ENCODE results near the gene ICAM2.
A peak's percentile ranks its signal among the peaks of the same experiment; 100 is the strongest.
"Not testable (repeated sequence)": the region's sequence is repeated elsewhere in the genome, so short reads cannot be mapped to it uniquely, and the experiment has no call there.

ICAM2 gene

GRCh38 chr17:63988741-63989621 is 31.5 kb downstream of the ICAM2 start:
- Histone ChIP-seq H3K4me1 (peaks cover 94% of the 10 kb centered on the region), H3K4me3 (no peak overlapping the region), H3K36me3 (no peaks in the 10 kb centered on the region), H3K9ac (peak overlapping the region; percentile 59; the same call in 1 of the 2 replicates), H3K27me3 (no peaks in the 10 kb centered on the region), H3K9me3 (no peaks in the 10 kb centered on the region), H3K27ac (peak overlapping the region; percentile 88), H4K20me1 (no peaks in the 10 kb centered on the region), H3K4me2 (peak overlapping the region; percentile 90)
- no peak for TF ChIP-seq Cebpa-rat (IDR thresholded peaks at IDR 0.05)

GRCh38 chr17:63988127-63988478 is 32.3 kb downstream of the ICAM2 start:
- TF ChIP-seq Cebpa-rat (IDR thresholded peaks at IDR 0.05) = no peak
- Histone ChIP-seq H3K4me2 (peak overlapping the region; percentile 90), H3K4me3 (no peak overlapping the region), H4K20me1 (no peaks in the 10 kb centered on the region), H3K4me1 (peaks cover 97% of the 10 kb centered on the region), H3K9ac (no peak overlapping the region; the same call in 1 of the 2 replicates), H3K27me3 (no peaks in the 10 kb centered on the region), H3K36me3 (no peaks in the 10 kb centered on the region), H3K9me3 (peaks cover under 1% of the 10 kb centered on the region; the same call in 1 of the 2 replicates), H3K27ac (peak overlapping the region; percentile 78)

GRCh38 chr17:63987221-63988126 is 33.0 kb downstream of the ICAM2 start:
- H3K4me1 ChIP-seq = peaks cover 96% of the 10 kb centered on the region
- H3K4me2 ChIP-seq = peak overlapping the region; percentile 90

GRCh38 chr17:63986821-63987220 is 33.6 kb downstream of the ICAM2 start:
- Histone ChIP-seq H3K36me3 (no peaks in the 10 kb centered on the region), H3K4me3 (no peak overlapping the region), H3K4me1 (peaks cover 90% of the 10 kb centered on the region), H3K27me3 (no peaks in the 10 kb centered on the region), H3K27ac (peak overlapping the region; percentile 78), H3K9ac (peak overlapping the region; percentile 48), H4K20me1 (no peaks in the 10 kb centered on the region), H3K4me2 (peak overlapping the region; percentile 90), H3K9me3 (peaks cover 13% of the 10 kb centered on the region)
- no peak for TF ChIP-seq Cebpa-rat (IDR thresholded peaks at IDR 0.05)

More at GRCh38 chr17:63987221-63988126, 33.0 kb downstream of the ICAM2 start:
- Histone ChIP-seq H3K27me3 (no peaks in the 10 kb centered on the region), H3K9ac (peak overlapping the region; percentile 48), H4K20me1 (no peaks in the 10 kb centered on the region), H3K4me3 (no peak overlapping the region), H3K27ac (peak overlapping the region; percentile 78), H3K36me3 (no peaks in the 10 kb centered on the region), H3K9me3 (peaks cover 7% of the 10 kb centered on the region)
- no peak for TF ChIP-seq Cebpa-rat (IDR thresholded peaks at IDR 0.05)

GRCh38 chr17:63985387-63986140 is 34.9 kb downstream of the ICAM2 start:
- Histone ChIP-seq H3K4me3 (no peak overlapping the region), H3K27ac (peak overlapping the region; percentile 76), H3K36me3 (no peaks in the 10 kb centered on the region), H3K4me2 (peak overlapping the region; percentile 90), H4K20me1 (no peaks in the 10 kb centered on the region), H3K9ac (no peak overlapping the region), H3K9me3 (peaks cover 22% of the 10 kb centered on the region), H3K4me1 (peaks cover 78% of the 10 kb centered on the region), H3K27me3 (no peaks in the 10 kb centered on the region)
- TF ChIP-seq Cebpa-rat (IDR thresholded peaks at IDR 0.05) = no peak

- H3K4me3 ChIP-seq = no peak overlapping the region
- TF ChIP-seq Cebpa-rat (IDR thresholded peaks at IDR 0.05) = no peak
- H3K4me2 ChIP-seq = peak overlapping the region; percentile 90
- H4K20me1 ChIP-seq = no peaks in the 10 kb centered on the region
- H3K9me3 ChIP-seq = peaks cover 22% of the 10 kb centered on the region
- no peak overlapping the region for H3K9ac ChIP-seq
- H3K27me3 ChIP-seq = no peaks in the 10 kb centered on the region
- H3K27ac ChIP-seq = peak overlapping the region; percentile 76
- peaks cover 73% of the 10 kb centered on the region for H3K4me1 ChIP-seq
- no peaks in the 10 kb centered on the region for H3K36me3 ChIP-seq
Observed at GRCh38 chr17:63984651-63985386, 35.6 kb downstream of the ICAM2 start.

- Histone ChIP-seq H3K9me3 (peaks cover 22% of the 10 kb centered on the region), H3K4me1 (peaks cover 73% of the 10 kb centered on the region), H3K4me3 (no peak overlapping the region), H3K4me2 (peak overlapping the region; percentile 90; the same call in 1 of the 2 replicates), H3K36me3 (no peaks in the 10 kb centered on the region), H3K9ac (no peak overlapping the region), H4K20me1 (no peaks in the 10 kb centered on the region), H3K27ac (peak overlapping the region; percentile 76), H3K27me3 (no peaks in the 10 kb centered on the region)
- no peak for TF ChIP-seq Cebpa-rat (IDR thresholded peaks at IDR 0.05)
Observed at GRCh38 chr17:63984236-63984635, 36.2 kb downstream of the ICAM2 start.

GRCh38 chr17:63983320-63983719 is 37.1 kb downstream of the ICAM2 start:
- Histone ChIP-seq H3K27ac (peak overlapping the region; percentile 48), H3K27me3 (no peaks in the 10 kb centered on the region), H3K9me3 (peaks cover 22% of the 10 kb centered on the region), H3K9ac (no peak overlapping the region), H3K4me1 (peaks cover 73% of the 10 kb centered on the region), H4K20me1 (no peaks in the 10 kb centered on the region), H3K4me2 (peak overlapping the region; percentile 90), H3K36me3 (no peaks in the 10 kb centered on the region), H3K4me3 (no peak overlapping the region)
- no peak for TF ChIP-seq Cebpa-rat (IDR thresholded peaks at IDR 0.05)

- peaks cover 22% of the 10 kb centered on the region for H3K9me3 ChIP-seq
- H3K27me3 ChIP-seq, H3K4me3 ChIP-seq, H3K36me3 ChIP-seq, H3K27ac ChIP-seq, H4K20me1 ChIP-seq, H3K9ac ChIP-seq: not testable (repeated sequence)
- H3K4me2 ChIP-seq = peak overlapping the region; percentile 90; the same call in 1 of the 2 replicates
- peaks cover 73% of the 10 kb centered on the region for H3K4me1 ChIP-seq
Observed at GRCh38 chr17:63982641-63983040, 37.8 kb downstream of the ICAM2 start.

Data from BLaER1 (cell line).